Measurements from ENCODE around the gene RAB21. TPM values are rescaled to one million over a fixed set of nuclear protein-coding genes. Genes with fewer than 3 reads are reported as not detected.
"Not testable (repeated sequence)": the region's sequence is repeated elsewhere in the genome, so short reads cannot be mapped to it uniquely, and the experiment has no call there.

Gene RAB21
- total and polyA plus RNA-seq, 4 donors = 5.5 to 15.0 (median 10.0) TPM

GRCh38 chr12:71759941-71760340 is 5.3 kb downstream of the RAB21 start:
- no peak overlapping the region for H3K4me3 ChIP-seq (ENCODE audit: low read depth in 1 of 3, low read length in 3 of 3)
- WGBS = 97% methylated on average over 3 of the region's 3 CpGs
- H3K4me1 ChIP-seq (ENCODE audit: control insufficient read depth in 4 of 4, insufficient read depth in 4 of 4, low read length in 3 of 4) = peaks cover 0 to 12% (median 11%) of the 10 kb centered on the region in 4 donors
- no peaks in the 10 kb centered on the region for H3K27me3 ChIP-seq (ENCODE audit: control insufficient read depth in 4 of 4, insufficient read depth in 4 of 4, low read length in 3 of 4)
- H3K9ac ChIP-seq (ENCODE audit: low read depth in 1 of 2, low read length in 2 of 2) = no peak overlapping the region
- H3K27ac ChIP-seq (ENCODE audit: low read depth in 1 of 2, low read length in 2 of 2) = no peak overlapping the region
- peaks cover 0 to 20% (median 11%) of the 10 kb centered on the region in 4 donors for H3K36me3 ChIP-seq (ENCODE audit: control insufficient read depth in 4 of 4, insufficient read depth in 3 of 4, low read depth in 1 of 4, low read length in 3 of 4)
- TF ChIP-seq YY1 (IDR thresholded peaks at IDR 0.05) = no peak
- no peak for TF ChIP-seq TAF1 (conservative IDR thresholded peaks at IDR 0.05)
- H3K9me3 ChIP-seq (ENCODE audit: control insufficient read depth in 4 of 4, low read length in 3 of 4) = peaks cover 8 to 17% (median 13%) of the 10 kb centered on the region in 4 donors
- DNase-seq (ENCODE audit: low spot score) = no peak

GRCh38 chr12:71760471-71760870 is 5.8 kb downstream of the RAB21 start:
- DNase-seq (ENCODE audit: low spot score) = no peak
- WGBS = 97% methylated on average over 3 of the region's 3 CpGs
- H3K9ac ChIP-seq (ENCODE audit: low read depth in 1 of 2, low read length in 2 of 2) = no peak overlapping the region

GRCh38 chr12:71761354-71761753 is 6.7 kb downstream of the RAB21 start:
- 95% methylated on average over 1 of the region's 1 CpG for WGBS
- not testable (repeated sequence) for H3K27me3 ChIP-seq (ENCODE audit: control insufficient read depth in 4 of 4, insufficient read depth in 4 of 4, low read length in 3 of 4); H3K9ac ChIP-seq (ENCODE audit: low read depth in 1 of 2, low read length in 2 of 2); H3K4me3 ChIP-seq (ENCODE audit: low read depth in 1 of 3, low read length in 3 of 3); H3K27ac ChIP-seq (ENCODE audit: low read depth in 1 of 2, low read length in 2 of 2); DNase-seq (ENCODE audit: low spot score); H3K4me1 ChIP-seq (ENCODE audit: control insufficient read depth in 4 of 4, insufficient read depth in 4 of 4, low read length in 3 of 4)
- peaks cover 8 to 17% (median 13%) of the 10 kb centered on the region in 4 donors for H3K9me3 ChIP-seq (ENCODE audit: control insufficient read depth in 4 of 4, low read length in 3 of 4)
- peaks cover 0 to 20% (median 11%) of the 10 kb centered on the region in 4 donors for H3K36me3 ChIP-seq (ENCODE audit: control insufficient read depth in 4 of 4, insufficient read depth in 3 of 4, low read depth in 1 of 4, low read length in 3 of 4)

More at GRCh38 chr12:71760471-71760870, 5.8 kb downstream of the RAB21 start:
- Histone ChIP-seq H3K27ac (ENCODE audit: low read depth in 1 of 2, low read length in 2 of 2) (no peak overlapping the region), H3K9me3 (ENCODE audit: control insufficient read depth in 4 of 4, low read length in 3 of 4) (peaks cover 8 to 17% (median 13%) of the 10 kb centered on the region in 4 donors), H3K36me3 (ENCODE audit: control insufficient read depth in 4 of 4, insufficient read depth in 3 of 4, low read depth in 1 of 4, low read length in 3 of 4) (peaks cover 0 to 20% (median 11%) of the 10 kb centered on the region in 4 donors), H3K4me1 (ENCODE audit: control insufficient read depth in 4 of 4, insufficient read depth in 4 of 4, low read length in 3 of 4) (peaks cover 0 to 12% (median 11%) of the 10 kb centered on the region in 4 donors), H3K4me3 (ENCODE audit: low read depth in 1 of 3, low read length in 3 of 3) (no peak overlapping the region), H3K27me3 (ENCODE audit: control insufficient read depth in 4 of 4, insufficient read depth in 4 of 4, low read length in 3 of 4) (no peaks in the 10 kb centered on the region)
- no peak for TF ChIP-seq ATF3 (IDR thresholded peaks at IDR 0.05)
- TF ChIP-seq GABPA (IDR thresholded peaks at IDR 0.05 in 1 of 2, conservative IDR thresholded peaks at IDR 0.05 in 1 of 2) = no peak
- TF ChIP-seq TAF1 (conservative IDR thresholded peaks at IDR 0.05) = no peak
- no peak for TF ChIP-seq RXRA (IDR thresholded peaks at IDR 0.05)
- TF ChIP-seq RAD21 (IDR thresholded peaks at IDR 0.05) = no peak
- TF ChIP-seq CTCF (IDR thresholded peaks at IDR 0.05; ENCODE audit: low read depth, low read length, missing input control) = no peak
- TF ChIP-seq ZBTB33 (IDR thresholded peaks at IDR 0.05) = no peak
- TF ChIP-seq YY1 (IDR thresholded peaks at IDR 0.05) = no peak
- no peak for TF ChIP-seq FOXA1 (IDR thresholded peaks at IDR 0.05)
- no peak for TF ChIP-seq FOXA2 (IDR thresholded peaks at IDR 0.05)
- no peak for TF ChIP-seq HNF4G (IDR thresholded peaks at IDR 0.05)
- TF ChIP-seq HNF4A (conservative IDR thresholded peaks at IDR 0.05) = no peak
- no peak for TF ChIP-seq SP1 (IDR thresholded peaks at IDR 0.05)
